Peyer's patch (tissue), 4 donors: ENCODE measurements around the gene GDAP2. TPM values are rescaled to one million over a fixed set of nuclear protein-coding genes. Genes with fewer than 3 reads are reported as not detected.

Experiments
- DNase-seq, 3 donors: peaks; one replicate each; pipeline ENCODE4 v3.0.0-alpha.2; 2017 to 2019
- H3K27ac ChIP-seq, 4 donors: fragments of 200-600 bp; sonication (generic); one replicate each; pipeline ENCODE4 v1.5.1; 2016 to 2019
- H3K27me3 ChIP-seq, 2 donors: fragments of 200-600 bp; sonication (generic); one replicate each; pipeline ENCODE4 v1.5.1; 2019
- H3K36me3 ChIP-seq, 3 donors: fragments of 200-600 bp; sonication (generic); one replicate each; pipeline ENCODE4 v1.5.1; 2016 to 2019
- H3K4me1 ChIP-seq, 4 donors: fragments of 200-600 bp; sonication (generic); one replicate each; pipeline ENCODE4 v1.5.1; 2016 to 2019
- H3K4me3 ChIP-seq, 4 donors: fragments of 200-600 bp; sonication (generic); 1 replicate in 3 of 4; 2 replicates in 1 of 4; pipeline ENCODE4 v1.5.1; 2016 to 2019; ENCODE audit warnings: mild to moderate bottlenecking in 1 of 4
- H3K9me3 ChIP-seq, 4 donors: fragments of 200-600 bp; sonication (generic); one replicate each; pipeline ENCODE4 v1.5.1; 2016 to 2019; ENCODE audit warnings: mild to moderate bottlenecking in 1 of 4
- POLR2A ChIP-seq, 2 donors: fragments of 450-650 bp; IDR thresholded peaks; one replicate each; pipeline ENCODE4 v1.5.1; 2017; ENCODE audit warnings: antibody characterized with exemption in 2 of 2, mild to moderate bottlenecking in 2 of 2, moderate library complexity in 2 of 2
- total RNA-seq, 4 donors: library from RNA; depleted of rRNA; stranded (reverse); fragments of >200 nt; gene quantifications; one replicate each; pipeline ENCODE4 v1.1.0, GENCODE V29; 2016
- TF ChIP-seq, protein P1 (sequence below), 6 experiments: fragments of 450-650 bp in 4 of 6; fragments of 200-600 bp in 2 of 6; sonication (generic) in 1 of 6; IDR thresholded peaks; one replicate each; pipeline ENCODE4 v1.5.1; 2017 to 2019; ENCODE audit warnings: antibody characterized with exemption in 6 of 6, mild to moderate bottlenecking in 3 of 6, moderate library complexity in 1 of 6

Gene GDAP2
- total RNA-seq, 4 donors from 2014 or later, result 33.0 to 62.2 (median 46.2) TPM

DNA sequence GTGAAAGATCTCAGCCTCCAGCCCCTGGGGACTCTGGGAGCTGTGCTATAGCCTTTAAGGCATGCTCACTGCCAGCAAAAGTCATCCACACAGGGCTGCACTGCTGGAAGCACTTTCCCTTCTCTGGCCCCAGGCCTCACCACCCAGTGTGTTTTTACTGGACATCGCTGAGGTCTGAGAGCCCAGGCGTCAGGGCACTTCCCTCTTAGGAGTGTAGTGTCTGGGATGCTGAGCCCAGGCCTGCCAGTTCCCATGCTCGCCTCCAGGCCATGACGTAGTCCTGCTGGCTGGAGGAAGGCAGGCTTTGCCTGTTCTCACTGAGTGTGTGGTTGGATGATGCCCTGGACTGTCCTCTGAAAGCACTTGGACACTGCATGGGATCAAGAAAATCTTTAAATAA is 101.2 kb downstream of the GDAP2 start:
- no peaks in the 10 kb centered on the region for H3K27me3 ChIP-seq
- H3K27ac ChIP-seq, result no peak overlapping the region
- no peaks in the 10 kb centered on the region for H3K36me3 ChIP-seq
- no peak overlapping the region for H3K4me3 ChIP-seq
- no peak for DNase-seq
- H3K9me3 ChIP-seq, result peaks cover 0 to 3% (median 0%) of the 10 kb centered on the region in 4 donors
- TF ChIP-seq POLR2A (IDR thresholded peaks at IDR 0.05), result no peak
- TF ChIP-seq, protein P1, sequence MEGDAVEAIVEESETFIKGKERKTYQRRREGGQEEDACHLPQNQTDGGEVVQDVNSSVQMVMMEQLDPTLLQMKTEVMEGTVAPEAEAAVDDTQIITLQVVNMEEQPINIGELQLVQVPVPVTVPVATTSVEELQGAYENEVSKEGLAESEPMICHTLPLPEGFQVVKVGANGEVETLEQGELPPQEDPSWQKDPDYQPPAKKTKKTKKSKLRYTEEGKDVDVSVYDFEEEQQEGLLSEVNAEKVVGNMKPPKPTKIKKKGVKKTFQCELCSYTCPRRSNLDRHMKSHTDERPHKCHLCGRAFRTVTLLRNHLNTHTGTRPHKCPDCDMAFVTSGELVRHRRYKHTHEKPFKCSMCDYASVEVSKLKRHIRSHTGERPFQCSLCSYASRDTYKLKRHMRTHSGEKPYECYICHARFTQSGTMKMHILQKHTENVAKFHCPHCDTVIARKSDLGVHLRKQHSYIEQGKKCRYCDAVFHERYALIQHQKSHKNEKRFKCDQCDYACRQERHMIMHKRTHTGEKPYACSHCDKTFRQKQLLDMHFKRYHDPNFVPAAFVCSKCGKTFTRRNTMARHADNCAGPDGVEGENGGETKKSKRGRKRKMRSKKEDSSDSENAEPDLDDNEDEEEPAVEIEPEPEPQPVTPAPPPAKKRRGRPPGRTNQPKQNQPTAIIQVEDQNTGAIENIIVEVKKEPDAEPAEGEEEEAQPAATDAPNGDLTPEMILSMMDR (IDR thresholded peaks at IDR 0.05), result no peak
- no peaks in the 10 kb centered on the region for H3K4me1 ChIP-seq

- no peak overlapping the region for H3K27ac ChIP-seq
- H3K27me3 ChIP-seq, result no peaks in the 10 kb centered on the region
- no peak for DNase-seq
- H3K4me3 ChIP-seq, result no peak overlapping the region
- H3K4me1 ChIP-seq, result no peaks in the 10 kb centered on the region
- TF ChIP-seq POLR2A (IDR thresholded peaks at IDR 0.05), result no peak
- TF ChIP-seq, protein P1 (IDR thresholded peaks at IDR 0.05), result no peak
- H3K36me3 ChIP-seq, result no peaks in the 10 kb centered on the region
- H3K9me3 ChIP-seq, result peaks cover 0 to 3% (median 0%) of the 10 kb centered on the region in 4 donors
Observed at GRCh38 chr1:117826540-117827078, 102.8 kb downstream of the GDAP2 start.

GRCh38 chr1:117826119-117826518 is 103.3 kb downstream of the GDAP2 start:
- no peak for DNase-seq
- H3K27ac ChIP-seq, result peak overlapping the region in 1 of 4 donors; percentile 4
- no peaks in the 10 kb centered on the region for H3K36me3 ChIP-seq
- H3K4me1 ChIP-seq, result peaks cover 0 to 4% (median 0%) of the 10 kb centered on the region in 4 donors
- H3K4me3 ChIP-seq, result no peak overlapping the region
- H3K9me3 ChIP-seq, result peaks cover 0 to 3% (median 0%) of the 10 kb centered on the region in 4 donors
- H3K27me3 ChIP-seq, result no peaks in the 10 kb centered on the region
- TF ChIP-seq, protein P1 (IDR thresholded peaks at IDR 0.05), result no peak
- no peak for TF ChIP-seq POLR2A (IDR thresholded peaks at IDR 0.05)

- Histone ChIP-seq H3K36me3 (no peaks in the 10 kb centered on the region), H3K4me3 (no peak overlapping the region), H3K27ac (no peak overlapping the region), H3K27me3 (no peaks in the 10 kb centered on the region), H3K9me3 (peaks cover 0 to 3% (median 0%) of the 10 kb centered on the region in 4 donors), H3K4me1 (peaks cover 0 to 4% (median 0%) of the 10 kb centered on the region in 4 donors)
- no peak for DNase-seq
- TF ChIP-seq, protein P1 (IDR thresholded peaks at IDR 0.05), result no peak
- TF ChIP-seq POLR2A (IDR thresholded peaks at IDR 0.05), result no peak
Observed at GRCh38 chr1:117825414-117825813, 104.0 kb downstream of the GDAP2 start.

- no peak for DNase-seq
- Histone ChIP-seq H3K27me3 (no peaks in the 10 kb centered on the region), H3K36me3 (no peaks in the 10 kb centered on the region), H3K4me1 (peaks cover 0 to 4% (median 0%) of the 10 kb centered on the region in 4 donors), H3K4me3 (no peak overlapping the region), H3K9me3 (no peaks in the 10 kb centered on the region), H3K27ac (no peak overlapping the region)
- no peak for TF ChIP-seq POLR2A (IDR thresholded peaks at IDR 0.05)
- TF ChIP-seq, protein P1 (IDR thresholded peaks at IDR 0.05), result no peak
Observed at GRCh38 chr1:117824616-117825015, 104.8 kb downstream of the GDAP2 start.
